ENCODE results near the gene SDHA. TPM values are rescaled to one million over a fixed set of nuclear protein-coding genes. Genes with fewer than 3 reads are reported as not detected.
"Not testable (repeated sequence)": the region's sequence is repeated elsewhere in the genome, so short reads cannot be mapped to it uniquely, and the experiment has no call there.

Gene SDHA
- total and polyA plus RNA-seq, 10 donors: 58.6 to 135 (median 107) TPM

GRCh38 chr5:208449-209114 lies 9.5 kb upstream of the SDHA start:
- no peaks in the 10 kb centered on the region for H3K9me3 ChIP-seq
- no peak overlapping the region for H3K27ac ChIP-seq
- DNase-seq: peak; percentile 58
- H3K4me3 ChIP-seq: no peak overlapping the region
- H3K27me3 ChIP-seq (replicated peaks in 1 of 7): no peaks in the 10 kb centered on the region
- 91 to 94% (median 93%) methylated on average over 15 of the region's 15 CpGs for WGBS, 5 donors
- H3K4me1 ChIP-seq: peaks cover 0 to 11% (median under 1%) of the 10 kb centered on the region in 6 donors
- H3K36me3 ChIP-seq: peaks cover 0 to 58% (median 26%) of the 10 kb centered on the region in 6 donors
- intact Hi-C loops (cut with DNase I; ENCODE audit: low total_unique reads): no loop called here
- TF ChIP-seq CTCF (IDR thresholded peaks at IDR 0.05 in 8 of 11, conservative IDR thresholded peaks at IDR 0.05 in 3 of 11): no peak
- no peak for TF ChIP-seq POLR2AphosphoS5 (IDR thresholded peaks at IDR 0.05)
- TF ChIP-seq POLR2A (IDR thresholded peaks at IDR 0.05): no peak

GRCh38 chr5:213803-214395 lies 4.2 kb upstream of the SDHA start:
- Histone ChIP-seq H3K4me3 (no peak overlapping the region), H3K27ac (no peak overlapping the region), H3K27me3 (replicated peaks in 1 of 7) (no peaks in the 10 kb centered on the region), H3K9me3 (no peaks in the 10 kb centered on the region), H3K4me1 (peaks cover 0 to 47% (median 19%) of the 10 kb centered on the region in 6 donors), H3K36me3 (peaks cover 0 to 24% (median 5%) of the 10 kb centered on the region in 6 donors)
- intact Hi-C loops (cut with DNase I; ENCODE audit: low total_unique reads): no loop called here
- TF ChIP-seq CTCF (IDR thresholded peaks at IDR 0.05 in 8 of 11, conservative IDR thresholded peaks at IDR 0.05 in 3 of 11) (no peak), POLR2AphosphoS5 (IDR thresholded peaks at IDR 0.05) (no peak), POLR2A (IDR thresholded peaks at IDR 0.05) (no peak)
- 78 to 85% (median 84%) methylated on average over 12 of the region's 12 CpGs for WGBS, 5 donors
- no peak for DNase-seq

GRCh38 chr5:215256-215655 lies 2.9 kb upstream of the SDHA start:
- H3K4me1 ChIP-seq: peaks cover under 1 to 54% (median 29%) of the 10 kb centered on the region in 6 donors
- H3K4me3 ChIP-seq; intact Hi-C loops (cut with DNase I; ENCODE audit: low total_unique reads); H3K9me3 ChIP-seq; H3K27me3 ChIP-seq (replicated peaks in 1 of 7); DNase-seq; H3K27ac ChIP-seq: not testable (repeated sequence)
- WGBS, 5 donors: 56 to 86% (median 80%) methylated on average over 1 to 2 of the region's 2 CpGs
- peaks cover 0 to 24% (median 5%) of the 10 kb centered on the region in 6 donors for H3K36me3 ChIP-seq

- H3K4me3 ChIP-seq; H3K27me3 ChIP-seq (replicated peaks in 1 of 7); intact Hi-C loops (cut with DNase I; ENCODE audit: low total_unique reads); H3K27ac ChIP-seq; H3K9me3 ChIP-seq; DNase-seq: not testable (repeated sequence)
- WGBS, 5 donors: 69 to 90% (median 77%) methylated on average over 8 to 10 of the region's 10 CpGs
- peaks cover 9 to 61% (median 37%) of the 10 kb centered on the region in 6 donors for H3K4me1 ChIP-seq
- peaks cover 0 to 24% (median 5%) of the 10 kb centered on the region in 6 donors for H3K36me3 ChIP-seq
Measured at GRCh38 chr5:216076-216475, 2.0 kb upstream of the SDHA start.
